ENCODE data around the gene CHST8. TPM values are rescaled to one million over a fixed set of nuclear protein-coding genes. Genes with fewer than 3 reads are reported as not detected.

Gene CHST8
- polyA plus RNA-seq, 1 of the 3 experiments (the other 2 are of a cell fraction): 0.05 TPM

DNA sequence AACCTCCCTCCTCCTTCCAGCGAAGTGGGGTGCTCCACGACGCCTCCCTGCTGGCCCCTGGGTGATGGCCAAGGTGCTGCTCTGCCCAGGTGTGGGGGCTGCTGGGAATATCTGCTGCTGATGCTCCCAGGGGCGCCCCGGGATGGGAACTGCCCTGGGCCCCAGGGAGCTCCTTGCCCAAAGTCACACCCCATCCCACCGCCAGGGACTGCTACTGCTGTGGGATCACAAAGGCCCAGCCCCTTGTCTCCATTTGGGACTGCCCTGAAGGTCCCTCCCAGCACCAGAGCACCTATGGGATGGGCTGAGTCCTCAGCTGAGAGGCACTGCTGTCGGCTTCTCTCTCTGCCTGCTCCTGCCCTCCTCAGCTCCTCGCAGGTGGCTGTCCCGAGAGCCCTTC, 19.0 kb downstream of the CHST8 start:
- H3K9me2 ChIP-seq: no peaks in the 10 kb centered on the region
- H3K36me3 ChIP-seq (replicated peaks in 1 of 2; ENCODE audit: control insufficient read depth in 1 of 2, insufficient read depth in 2 of 2, low read length in 1 of 2): no peaks in the 10 kb centered on the region
- no peak for DNase-seq
- no peak overlapping the region for H3K4me2 ChIP-seq
- no peak overlapping the region for H3K4me3 ChIP-seq (ENCODE audit: low read depth in 2 of 2, low read length in 1 of 2)
- no peaks in the 10 kb centered on the region for H3K79me2 ChIP-seq (ENCODE audit: insufficient read depth)
- H3F3A ChIP-seq (replicated peaks; ENCODE audit: insufficient read depth): no peaks in the 10 kb centered on the region
- no peaks in the 10 kb centered on the region for H3K27me3 ChIP-seq (ENCODE audit: insufficient read depth)
- H3K9me3 ChIP-seq: no peaks in the 10 kb centered on the region
- peaks cover 0 to 5% of the 10 kb centered on the region in 2 experiments; a peak in 1 of 4 replicates for H3K4me1 ChIP-seq (ENCODE audit: control insufficient read depth in 1 of 2, insufficient read depth in 2 of 2, low read depth in 1 of 2, low read length in 1 of 2)
- no peak overlapping the region for H2AFZ ChIP-seq (ENCODE audit: low read depth)
- 27% methylated on average over 4 of the region's 9 CpGs for WGBS (ENCODE audit: low lambda C conversion rate)
- TF ChIP-seq MXI1 (IDR thresholded peaks at IDR 0.05; ENCODE audit: low read depth, low read length): no peak
- no peak for TF ChIP-seq FOSL2 (IDR thresholded peaks at IDR 0.05; ENCODE audit: borderline replicate concordance, low read depth)
- TF ChIP-seq, protein P1, sequence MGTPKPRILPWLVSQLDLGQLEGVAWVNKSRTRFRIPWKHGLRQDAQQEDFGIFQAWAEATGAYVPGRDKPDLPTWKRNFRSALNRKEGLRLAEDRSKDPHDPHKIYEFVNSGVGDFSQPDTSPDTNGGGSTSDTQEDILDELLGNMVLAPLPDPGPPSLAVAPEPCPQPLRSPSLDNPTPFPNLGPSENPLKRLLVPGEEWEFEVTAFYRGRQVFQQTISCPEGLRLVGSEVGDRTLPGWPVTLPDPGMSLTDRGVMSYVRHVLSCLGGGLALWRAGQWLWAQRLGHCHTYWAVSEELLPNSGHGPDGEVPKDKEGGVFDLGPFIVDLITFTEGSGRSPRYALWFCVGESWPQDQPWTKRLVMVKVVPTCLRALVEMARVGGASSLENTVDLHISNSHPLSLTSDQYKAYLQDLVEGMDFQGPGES (IDR thresholded peaks at IDR 0.05; ENCODE audit: low read depth, low read length): no peak
- TF ChIP-seq FOXM1 (IDR thresholded peaks at IDR 0.05; ENCODE audit: low read depth): no peak
- TF ChIP-seq YY1 (IDR thresholded peaks at IDR 0.05; ENCODE audit: low read depth): no peak
- TF ChIP-seq, protein P2, sequence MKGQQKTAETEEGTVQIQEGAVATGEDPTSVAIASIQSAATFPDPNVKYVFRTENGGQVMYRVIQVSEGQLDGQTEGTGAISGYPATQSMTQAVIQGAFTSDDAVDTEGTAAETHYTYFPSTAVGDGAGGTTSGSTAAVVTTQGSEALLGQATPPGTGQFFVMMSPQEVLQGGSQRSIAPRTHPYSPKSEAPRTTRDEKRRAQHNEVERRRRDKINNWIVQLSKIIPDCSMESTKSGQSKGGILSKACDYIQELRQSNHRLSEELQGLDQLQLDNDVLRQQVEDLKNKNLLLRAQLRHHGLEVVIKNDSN (IDR thresholded peaks at IDR 0.05; ENCODE audit: borderline replicate concordance, low read depth): no peak
- no peak for TF ChIP-seq SIN3A (IDR thresholded peaks at IDR 0.05; ENCODE audit: borderline replicate concordance, low read depth, low read length)
- TF ChIP-seq, protein P3, sequence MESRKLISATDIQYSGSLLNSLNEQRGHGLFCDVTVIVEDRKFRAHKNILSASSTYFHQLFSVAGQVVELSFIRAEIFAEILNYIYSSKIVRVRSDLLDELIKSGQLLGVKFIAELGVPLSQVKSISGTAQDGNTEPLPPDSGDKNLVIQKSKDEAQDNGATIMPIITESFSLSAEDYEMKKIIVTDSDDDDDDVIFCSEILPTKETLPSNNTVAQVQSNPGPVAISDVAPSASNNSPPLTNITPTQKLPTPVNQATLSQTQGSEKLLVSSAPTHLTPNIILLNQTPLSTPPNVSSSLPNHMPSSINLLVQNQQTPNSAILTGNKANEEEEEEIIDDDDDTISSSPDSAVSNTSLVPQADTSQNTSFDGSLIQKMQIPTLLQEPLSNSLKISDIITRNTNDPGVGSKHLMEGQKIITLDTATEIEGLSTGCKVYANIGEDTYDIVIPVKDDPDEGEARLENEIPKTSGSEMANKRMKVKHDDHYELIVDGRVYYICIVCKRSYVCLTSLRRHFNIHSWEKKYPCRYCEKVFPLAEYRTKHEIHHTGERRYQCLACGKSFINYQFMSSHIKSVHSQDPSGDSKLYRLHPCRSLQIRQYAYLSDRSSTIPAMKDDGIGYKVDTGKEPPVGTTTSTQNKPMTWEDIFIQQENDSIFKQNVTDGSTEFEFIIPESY (IDR thresholded peaks at IDR 0.05; ENCODE audit: borderline replicate concordance, low read depth): no peak
- TF ChIP-seq TCF12 (IDR thresholded peaks at IDR 0.05): no peak
- TF ChIP-seq NRF1 (IDR thresholded peaks at IDR 0.05; ENCODE audit: low read depth, low read length): no peak
- H3K27ac ChIP-seq (ENCODE audit: low read depth in 2 of 2, low read length in 1 of 2): no peak overlapping the region
- POLR2A ChIA-PET: no interaction called here
- no peaks in the 10 kb centered on the region for H4K20me1 ChIP-seq (ENCODE audit: insufficient read depth)
- CTCF ChIA-PET: interaction anchor here (1.4 to 2.0 kb wide), 2 partner anchors 14 to 131 kb away, joined by 4 to 7 read pairs; no protein-coding TSS in a partner anchor
- H3K9ac ChIP-seq: no peak overlapping the region

DNA sequence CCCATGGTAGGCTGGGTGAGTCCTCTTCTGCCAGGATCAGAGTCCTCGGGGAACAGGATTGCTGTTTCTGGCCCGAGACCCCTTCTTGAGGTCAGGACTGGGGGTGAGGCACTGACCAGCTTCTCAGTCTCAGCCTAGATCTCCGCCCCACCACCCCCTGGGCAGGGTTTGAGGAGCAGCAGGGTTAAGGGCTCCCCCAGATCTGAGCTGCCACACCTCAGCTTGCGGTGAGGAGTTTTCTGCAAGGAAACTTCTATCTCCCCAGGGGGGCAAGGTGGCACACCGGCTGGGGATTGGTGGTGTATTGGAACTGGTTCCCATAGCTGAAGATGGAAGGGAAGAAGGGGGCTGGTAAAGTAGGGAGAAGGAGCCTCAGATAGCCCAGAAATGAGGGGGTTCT, 19.5 kb downstream of the CHST8 start:
- Histone ChIP-seq H3K4me1 (ENCODE audit: control insufficient read depth in 1 of 2, insufficient read depth in 2 of 2, low read depth in 1 of 2, low read length in 1 of 2) (peaks cover 0 to 5% of the 10 kb centered on the region in 2 experiments; a peak in 1 of 4 replicates), H3K9me2 (no peaks in the 10 kb centered on the region), H3K27ac (ENCODE audit: low read depth in 2 of 2, low read length in 1 of 2) (no peak overlapping the region), H3F3A (replicated peaks; ENCODE audit: insufficient read depth) (no peaks in the 10 kb centered on the region), H3K36me3 (replicated peaks in 1 of 2; ENCODE audit: control insufficient read depth in 1 of 2, insufficient read depth in 2 of 2, low read length in 1 of 2) (no peaks in the 10 kb centered on the region), H3K27me3 (ENCODE audit: insufficient read depth) (no peaks in the 10 kb centered on the region), H3K4me2 (no peak overlapping the region), H3K4me3 (ENCODE audit: low read depth in 2 of 2, low read length in 1 of 2) (no peak overlapping the region), H3K79me2 (ENCODE audit: insufficient read depth) (no peaks in the 10 kb centered on the region), H3K9ac (no peak overlapping the region), H2AFZ (ENCODE audit: low read depth) (no peak overlapping the region), H3K9me3 (no peaks in the 10 kb centered on the region), H4K20me1 (ENCODE audit: insufficient read depth) (no peaks in the 10 kb centered on the region)
- CTCF ChIA-PET: interaction anchor here (2.0 kb wide), 1 partner anchor 130 kb away, joined by 7 read pairs; no protein-coding TSS in a partner anchor
- WGBS (ENCODE audit: low lambda C conversion rate): 32% methylated on average over 5 of the region's 5 CpGs
- DNase-seq: no peak
- POLR2A ChIA-PET: no interaction called here
- TF ChIP-seq POLR2AphosphoS5 (IDR thresholded peaks at IDR 0.05; ENCODE audit: low read depth, low read length) (no peak), EP300 (IDR thresholded peaks at IDR 0.05; ENCODE audit: borderline replicate concordance in 1 of 2, low read depth in 1 of 2, low read length in 1 of 2) (no peak), JUND (IDR thresholded peaks at IDR 0.05) (no peak), GABPA (IDR thresholded peaks at IDR 0.05; ENCODE audit: low read depth) (no peak), CHD2 (IDR thresholded peaks at IDR 0.05; ENCODE audit: low read length, partially characterized antibody) (no peak), CTCF (IDR thresholded peaks at IDR 0.05) (no peak)
- TF ChIP-seq, protein P4, sequence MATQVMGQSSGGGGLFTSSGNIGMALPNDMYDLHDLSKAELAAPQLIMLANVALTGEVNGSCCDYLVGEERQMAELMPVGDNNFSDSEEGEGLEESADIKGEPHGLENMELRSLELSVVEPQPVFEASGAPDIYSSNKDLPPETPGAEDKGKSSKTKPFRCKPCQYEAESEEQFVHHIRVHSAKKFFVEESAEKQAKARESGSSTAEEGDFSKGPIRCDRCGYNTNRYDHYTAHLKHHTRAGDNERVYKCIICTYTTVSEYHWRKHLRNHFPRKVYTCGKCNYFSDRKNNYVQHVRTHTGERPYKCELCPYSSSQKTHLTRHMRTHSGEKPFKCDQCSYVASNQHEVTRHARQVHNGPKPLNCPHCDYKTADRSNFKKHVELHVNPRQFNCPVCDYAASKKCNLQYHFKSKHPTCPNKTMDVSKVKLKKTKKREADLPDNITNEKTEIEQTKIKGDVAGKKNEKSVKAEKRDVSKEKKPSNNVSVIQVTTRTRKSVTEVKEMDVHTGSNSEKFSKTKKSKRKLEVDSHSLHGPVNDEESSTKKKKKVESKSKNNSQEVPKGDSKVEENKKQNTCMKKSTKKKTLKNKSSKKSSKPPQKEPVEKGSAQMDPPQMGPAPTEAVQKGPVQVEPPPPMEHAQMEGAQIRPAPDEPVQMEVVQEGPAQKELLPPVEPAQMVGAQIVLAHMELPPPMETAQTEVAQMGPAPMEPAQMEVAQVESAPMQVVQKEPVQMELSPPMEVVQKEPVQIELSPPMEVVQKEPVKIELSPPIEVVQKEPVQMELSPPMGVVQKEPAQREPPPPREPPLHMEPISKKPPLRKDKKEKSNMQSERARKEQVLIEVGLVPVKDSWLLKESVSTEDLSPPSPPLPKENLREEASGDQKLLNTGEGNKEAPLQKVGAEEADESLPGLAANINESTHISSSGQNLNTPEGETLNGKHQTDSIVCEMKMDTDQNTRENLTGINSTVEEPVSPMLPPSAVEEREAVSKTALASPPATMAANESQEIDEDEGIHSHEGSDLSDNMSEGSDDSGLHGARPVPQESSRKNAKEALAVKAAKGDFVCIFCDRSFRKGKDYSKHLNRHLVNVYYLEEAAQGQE (IDR thresholded peaks at IDR 0.05; ENCODE audit: low read depth, low read length): no peak
- TF ChIP-seq, protein P5, sequence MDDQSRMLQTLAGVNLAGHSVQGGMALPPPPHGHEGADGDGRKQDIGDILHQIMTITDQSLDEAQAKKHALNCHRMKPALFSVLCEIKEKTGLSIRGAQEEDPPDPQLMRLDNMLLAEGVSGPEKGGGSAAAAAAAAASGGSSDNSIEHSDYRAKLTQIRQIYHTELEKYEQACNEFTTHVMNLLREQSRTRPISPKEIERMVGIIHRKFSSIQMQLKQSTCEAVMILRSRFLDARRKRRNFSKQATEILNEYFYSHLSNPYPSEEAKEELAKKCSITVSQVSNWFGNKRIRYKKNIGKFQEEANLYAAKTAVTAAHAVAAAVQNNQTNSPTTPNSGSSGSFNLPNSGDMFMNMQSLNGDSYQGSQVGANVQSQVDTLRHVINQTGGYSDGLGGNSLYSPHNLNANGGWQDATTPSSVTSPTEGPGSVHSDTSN (IDR thresholded peaks at IDR 0.05): no peak

Measured in SK-N-SH (cell line).